Motor neuron (in vitro differentiated cells): Measurements from ENCODE around the gene SPDYE6. TPM values are rescaled to one million over a fixed set of nuclear protein-coding genes. Genes with fewer than 3 reads are reported as not detected.
"Not testable (repeated sequence)": the region's sequence is repeated elsewhere in the genome, so short reads cannot be mapped to it uniquely, and the experiment has no call there.

Source experiments
- ATAC-seq, 8 experiments: fragments of 200-7000 bp; cut with Tn5 transposase; replicated peaks in 6 of 8; 2 replicates each; pipeline ENCODE4 v1.8.0; 2021; ENCODE audit warnings: mild to moderate bottlenecking in 8 of 8, moderate library complexity in 8 of 8
- H3K27ac ChIP-seq, 2 donors: fragments of 250-450 bp; sonication (Bioruptor Pico); 2 replicates each; pipeline ENCODE4 v1.9.0; 2021; ENCODE audit warnings: antibody characterized with exemption in 2 of 2, mild to moderate bottlenecking in 2 of 2, moderate library complexity in 1 of 2
- H3K4me1 ChIP-seq, 2 donors: fragments of 250-450 bp; sonication (Bioruptor Pico); replicated peaks in 1 of 2; 2 replicates each; pipeline ENCODE4 v1.6.1; 2021; ENCODE audit warnings: antibody characterized with exemption in 2 of 2, mild to moderate bottlenecking in 2 of 2, moderate library complexity in 1 of 2
- H3K4me3 ChIP-seq, 5 donors: fragments of 250-450 bp; sonication (Bioruptor Pico); 2 replicates each; pipeline ENCODE4 v1.9.0; 2021; ENCODE audit warnings: antibody characterized with exemption in 5 of 5, mild to moderate bottlenecking in 5 of 5, moderate library complexity in 4 of 5
- WGBS, 10 experiments: fragments of 450-650 bp; shearing (Covaris generic); methylation state at CpG; one replicate each; pipeline ENCODE4 v1.0.0; 2022; 5-methylcytosine and 5-hydroxymethylcytosine counted together
- in situ Hi-C, 9 experiments: fragments of 400-800 bp; cut with MboI; loops; one replicate each; pipeline ENCODE4 v1.15.0; 2021; ENCODE audit warnings: low sequenced_read_pairs in 9 of 9, low pct_unique_long_range_greater_than_20kb in 2 of 9; ENCODE audit not compliant: unreplicated experiment in 9 of 9
- total RNA-seq, 8 experiments: library from RNA; unstranded; fragments of 300-600 nt; gene quantifications; 2 replicates each; pipeline versions ENCODE4 v1.2.3 to v1.2.4, GENCODE V29; 2022

Gene SPDYE6
- total RNA-seq, 8 experiments from 2014 or later = 0.11 to 10.0 (median 0.40) TPM

DNA sequence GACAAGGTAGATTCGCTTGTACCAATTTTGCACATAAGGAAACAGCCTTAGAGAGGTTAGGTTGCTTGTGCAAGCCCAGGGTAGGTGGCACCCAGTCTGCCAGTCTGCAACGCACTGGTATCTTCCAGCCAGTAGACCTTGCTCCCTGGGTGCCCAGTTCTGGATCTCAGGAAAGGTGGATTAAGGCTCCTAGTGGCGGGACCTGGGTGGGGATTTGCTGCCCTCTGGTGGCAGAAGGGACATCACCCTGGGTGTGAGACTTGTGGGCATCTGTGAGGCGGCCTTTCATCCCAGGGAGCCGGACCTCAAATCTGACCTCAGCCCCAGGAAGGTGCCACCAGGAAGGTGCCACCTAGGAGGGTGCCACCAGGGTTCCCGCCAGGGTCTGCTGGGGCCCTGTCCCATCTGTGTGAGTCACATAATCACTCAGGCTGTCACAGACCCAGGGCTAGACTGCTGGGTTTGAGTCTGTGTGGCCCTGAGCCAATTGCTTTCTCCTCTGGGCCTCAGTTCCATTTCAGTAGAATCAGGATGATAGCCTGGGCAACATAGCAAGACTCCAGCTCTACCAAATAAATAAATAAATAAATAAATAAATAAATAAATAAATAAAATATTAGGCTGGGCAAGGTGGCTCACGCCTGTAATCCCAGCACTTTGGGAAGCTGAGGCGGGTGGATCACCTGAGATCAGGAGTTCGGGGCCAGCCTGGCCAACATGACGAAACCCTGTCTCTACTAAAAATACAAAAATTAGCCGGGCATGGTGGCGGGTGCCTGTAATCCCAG is 34.6 kb upstream of the SPDYE6 start:
- Histone ChIP-seq H3K27ac (no peak overlapping the region), H3K4me1 (no peaks in the 10 kb centered on the region), H3K4me3 (no peak overlapping the region)
- in situ Hi-C loops = loop anchor here in 4 of 9 experiments (10.0 to 25.0 kb wide), 2 partner anchors 104 to 106 kb away; partner anchors contain the start of gene SH2B2 (in 4 of the 4)
- 67 to 100% (median 83%) methylated on average over 1 to 3 of the region's 12 CpGs; no CpG with 5 or more reads in 3 of the 10 experiments for WGBS, 10 experiments
- peak; percentile 58 to 96 (median 70) for ATAC-seq

DNA sequence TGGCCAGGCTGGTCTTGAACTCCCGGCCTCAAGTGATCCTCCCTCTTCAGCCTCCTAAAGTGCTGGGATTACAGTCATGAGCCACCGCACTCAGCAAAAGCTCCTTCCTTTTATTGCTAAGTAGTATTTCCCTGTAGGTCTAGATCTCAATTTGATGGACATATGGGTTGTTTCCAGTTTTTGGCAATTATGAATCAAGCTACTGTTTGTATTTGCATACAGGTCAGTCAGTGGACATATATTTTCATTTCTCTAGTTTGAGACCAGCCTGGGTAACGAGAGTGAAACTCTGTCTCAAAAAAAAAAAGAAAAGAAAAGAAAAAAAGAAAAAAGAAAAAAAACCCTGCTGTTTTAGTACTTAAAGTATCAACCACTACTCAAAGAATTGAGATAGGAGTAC is 33.6 kb upstream of the SPDYE6 start:
- Histone ChIP-seq H3K27ac (no peak overlapping the region), H3K4me1 (no peaks in the 10 kb centered on the region), H3K4me3 (no peak overlapping the region)
- no peak for ATAC-seq
- in situ Hi-C loops = loop anchor here in 5 of 9 experiments (10.0 to 25.0 kb wide), 2 partner anchors 103 to 105 kb away; partner anchors contain the start of gene SH2B2 (in 5 of the 5)
- WGBS, 10 experiments = 0 to 100% (median 92%) methylated on average over 1 to 3 of the region's 3 CpGs

DNA sequence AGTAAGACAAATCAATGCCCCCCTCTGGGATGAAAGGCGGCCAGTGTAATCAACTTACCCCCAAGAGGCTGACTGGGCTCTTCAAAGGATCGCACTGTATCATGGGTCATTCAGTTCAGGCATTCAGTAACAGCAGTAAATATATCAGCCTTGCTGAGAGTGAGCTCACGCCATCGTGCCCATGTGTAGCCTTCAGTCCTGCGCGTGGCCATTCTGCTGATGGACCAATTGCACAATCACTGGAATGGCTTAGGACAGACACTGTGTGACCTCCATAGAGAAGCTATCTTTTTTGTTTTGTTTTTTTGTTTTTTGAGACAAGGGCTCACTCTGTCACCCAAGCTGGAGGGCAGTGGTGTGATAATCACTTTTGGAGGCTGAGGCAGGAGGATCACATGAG is 30.8 kb upstream of the SPDYE6 start:
- in situ Hi-C loops = loop anchor here in 4 of 9 experiments (10.0 to 25.0 kb wide), 2 partner anchors 100 to 102 kb away; partner anchors contain the start of gene SH2B2 (in 4 of the 4)
- Histone ChIP-seq H3K4me3 (no peak overlapping the region), H3K4me1 (no peaks in the 10 kb centered on the region), H3K27ac (no peak overlapping the region)
- 82 to 100% (median 95%) methylated on average over 1 to 5 of the region's 6 CpGs; no CpG with 5 or more reads in 4 of the 10 experiments for WGBS, 10 experiments
- ATAC-seq = peak in 1 of 8 experiments; percentile 10

DNA sequence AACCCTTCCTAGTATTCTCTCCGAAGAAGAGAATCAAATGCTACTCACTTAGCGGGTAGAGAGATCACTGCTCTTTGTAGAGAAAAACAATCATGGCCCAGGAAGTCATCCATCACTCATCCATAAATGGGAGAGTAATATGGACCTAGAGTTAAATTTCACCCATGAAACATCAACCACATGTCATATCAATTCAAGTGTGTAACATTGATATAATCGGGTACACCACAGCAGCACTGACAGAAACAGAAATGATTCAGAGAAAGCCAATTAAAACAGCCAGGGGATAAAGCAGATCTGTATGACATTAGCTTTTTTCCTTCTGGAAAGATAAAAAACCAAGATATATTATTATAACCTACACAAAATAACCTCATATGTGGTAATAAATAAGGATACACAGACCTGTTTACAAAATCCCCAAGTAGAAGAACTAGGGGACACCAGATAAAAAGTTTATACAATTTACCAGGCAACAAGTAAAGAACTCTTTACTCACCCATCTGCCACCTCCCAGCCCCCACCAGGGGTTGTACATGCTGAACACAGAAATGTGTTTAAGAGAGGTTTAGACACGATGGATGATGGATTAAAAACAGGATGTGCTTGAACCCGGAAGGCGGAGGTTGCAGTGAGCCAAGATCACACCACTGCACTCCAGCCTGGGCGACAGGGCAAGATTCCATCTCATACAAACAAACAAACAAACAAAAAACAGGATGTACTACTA is 25.6 kb upstream of the SPDYE6 start:
- not testable (repeated sequence) for ATAC-seq, H3K27ac ChIP-seq, H3K4me3 ChIP-seq, H3K4me1 ChIP-seq
- 40 to 100% (median 83%) methylated on average over 1 to 2 of the region's 7 CpGs; no CpG with 5 or more reads in 3 of the 10 experiments for WGBS, 10 experiments
- in situ Hi-C loops = loop anchor here in 4 of 9 experiments (10.0 to 25.0 kb wide), 2 partner anchors 95 to 97 kb away; partner anchors contain the start of gene SH2B2 (in 4 of the 4)

DNA sequence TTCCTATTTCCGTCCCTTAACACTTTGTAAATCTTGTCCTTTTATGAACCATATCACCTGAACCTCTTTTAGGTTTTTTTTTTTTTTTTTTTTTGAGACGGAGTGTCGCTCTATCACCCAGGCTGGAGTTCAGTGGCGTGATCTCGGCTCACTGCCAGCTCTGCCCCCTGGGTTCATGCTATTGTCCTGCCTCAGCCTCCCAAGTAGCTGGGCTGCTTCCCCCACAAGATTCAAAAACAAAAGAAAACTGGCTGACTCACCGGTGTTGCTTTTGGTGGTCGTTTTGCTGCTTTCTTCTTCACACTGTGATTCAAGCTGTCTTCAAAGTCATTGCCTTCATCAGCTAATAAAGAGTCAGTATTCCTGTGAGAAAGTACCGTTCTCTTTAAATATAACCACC is 24.6 kb upstream of the SPDYE6 start:
- 48 to 89% (median 76%) methylated on average over 5 to 8 of the region's 8 CpGs for WGBS, 10 experiments
- in situ Hi-C loops = loop anchor here in 4 of 9 experiments (10.0 to 25.0 kb wide), 2 partner anchors 94 to 96 kb away; partner anchors contain the start of gene SH2B2 (in 4 of the 4)
- not testable (repeated sequence) for H3K4me3 ChIP-seq, H3K27ac ChIP-seq, ATAC-seq, H3K4me1 ChIP-seq

DNA sequence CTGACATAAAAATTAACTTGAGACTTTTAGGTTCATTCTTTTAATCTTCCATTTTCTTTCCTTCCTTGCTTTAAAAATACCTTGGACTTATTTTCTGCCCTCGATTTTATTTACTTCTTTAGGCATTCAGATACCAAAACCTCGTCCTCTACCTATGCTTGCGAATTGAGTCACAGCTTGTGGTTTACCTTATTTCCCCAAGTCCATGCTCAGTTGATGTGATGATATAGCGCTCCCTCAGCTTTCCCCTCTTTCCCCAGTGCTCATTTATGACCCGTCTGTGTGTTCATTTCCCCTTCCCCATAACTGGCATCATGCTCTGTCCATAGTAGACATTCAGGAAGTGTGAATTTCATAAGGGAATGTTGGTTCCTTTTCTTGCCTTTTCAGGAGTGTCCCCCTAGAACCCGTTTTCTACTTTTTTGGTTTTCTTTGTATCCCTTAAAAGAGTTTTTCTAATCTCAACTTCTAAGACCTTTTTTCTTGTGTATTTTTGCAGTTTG is 20.8 kb upstream of the SPDYE6 start:
- WGBS, 10 experiments = 79 to 100% (median 92%) methylated on average over 2 to 6 of the region's 6 CpGs; no CpG with 5 or more reads in 2 of the 10 experiments
- no peak for ATAC-seq
- Histone ChIP-seq H3K4me1 (no peaks in the 10 kb centered on the region), H3K4me3 (no peak overlapping the region), H3K27ac (no peak overlapping the region)
- in situ Hi-C loops = loop anchor here in 3 of 9 experiments (25.0 kb wide), 1 partner anchor 90 kb away; the partner anchor contains the start of gene SH2B2 (in 3 of the 3)

DNA sequence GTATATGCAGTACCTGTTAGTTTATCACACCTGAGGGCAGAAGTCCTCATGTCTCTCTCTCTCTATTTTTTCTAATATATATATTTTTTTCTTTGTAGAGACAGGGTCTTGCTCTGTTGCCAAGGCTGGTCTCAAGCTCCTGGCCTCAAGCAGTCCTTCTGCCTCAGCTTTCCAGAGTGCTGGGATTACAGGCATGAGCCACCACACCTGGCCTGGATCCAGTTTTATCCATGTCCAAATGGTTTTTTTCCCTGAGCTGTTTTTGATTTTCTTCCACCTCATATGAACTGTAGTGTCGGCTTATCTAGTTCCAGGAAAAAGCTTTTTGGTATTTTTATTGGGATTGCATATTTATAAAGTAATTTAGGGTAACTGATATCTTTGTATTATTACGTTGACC is 16.6 kb upstream of the SPDYE6 start:
- 20 to 100% (median 80%) methylated on average over 1 to 2 of the region's 2 CpGs; no CpG with 5 or more reads in 5 of the 10 experiments for WGBS, 10 experiments
- in situ Hi-C loops, H3K27ac ChIP-seq, H3K4me3 ChIP-seq, H3K4me1 ChIP-seq, ATAC-seq: not testable (repeated sequence)

DNA sequence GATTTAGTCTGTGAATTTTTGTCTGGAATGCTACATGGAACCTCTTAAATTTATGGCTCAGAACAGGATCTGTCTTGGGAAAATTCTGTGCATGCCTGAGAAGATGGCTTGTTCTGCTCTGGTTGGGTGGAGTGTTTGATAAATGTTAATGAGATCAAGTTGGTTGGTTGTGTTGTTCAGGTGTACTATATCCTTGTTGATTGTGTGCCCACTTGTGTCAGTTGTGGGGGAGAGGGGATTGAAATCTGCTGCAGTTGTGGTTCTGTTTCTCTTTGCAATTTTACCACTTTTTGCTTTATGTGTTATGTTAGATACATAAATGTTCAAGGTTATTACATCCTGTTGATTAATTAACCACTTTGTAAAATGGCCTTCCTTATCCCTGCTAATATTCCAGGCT is 13.8 kb upstream of the SPDYE6 start:
- H3K27ac ChIP-seq, in situ Hi-C loops, H3K4me1 ChIP-seq, ATAC-seq, H3K4me3 ChIP-seq: not testable (repeated sequence)

DNA sequence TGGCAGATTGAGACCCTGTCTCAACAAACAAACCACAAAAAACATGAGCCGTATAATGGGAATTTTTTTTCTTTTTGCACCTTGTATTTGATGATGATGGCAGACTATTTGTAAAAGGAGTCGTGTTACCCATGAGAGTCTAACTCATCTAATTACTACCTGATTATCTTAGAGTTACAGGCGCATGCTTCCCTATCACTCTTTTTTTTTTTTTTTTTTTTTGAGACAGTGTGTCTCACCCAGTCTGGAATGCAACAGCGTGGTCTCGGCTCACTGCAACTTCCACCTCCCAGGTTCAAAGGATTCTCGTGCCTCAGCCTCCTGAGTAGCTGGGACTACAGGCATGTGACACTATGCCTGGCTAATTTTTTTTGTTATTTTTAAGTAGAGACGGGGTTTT is 9.1 kb upstream of the SPDYE6 start:
- in situ Hi-C loops, ATAC-seq, H3K4me1 ChIP-seq, H3K27ac ChIP-seq: not testable (repeated sequence)
- peak overlapping the region in 1 of 5 donors; percentile 20 for H3K4me3 ChIP-seq
- no CpG with 5 or more reads among the region's 7 CpGs for WGBS, 10 experiments

DNA sequence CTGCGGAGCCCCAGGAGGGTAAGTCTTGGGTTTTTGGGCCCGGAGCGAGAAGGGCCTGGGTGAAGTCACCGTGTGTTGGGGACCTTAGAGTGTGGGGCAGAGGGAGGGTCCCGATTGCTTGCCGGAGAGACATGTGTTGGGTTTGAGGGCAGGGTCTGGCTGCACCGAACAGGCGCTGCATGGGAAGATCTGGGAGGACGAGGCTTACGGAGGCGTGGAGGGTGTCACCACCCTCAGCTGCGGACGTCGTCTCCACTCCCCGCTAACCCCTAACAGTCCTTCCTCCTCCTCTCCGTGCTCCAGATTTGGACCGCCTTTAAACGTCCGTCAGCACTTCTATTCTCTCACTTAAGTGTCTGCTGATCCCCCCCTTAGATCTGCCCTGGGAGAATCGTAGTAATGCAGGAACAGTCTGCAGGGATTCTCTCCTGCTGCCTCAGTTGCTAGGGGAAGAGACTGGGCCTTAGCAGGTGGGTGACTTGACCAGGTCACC is 8.2 kb upstream of the SPDYE6 start:
- H3K4me3 ChIP-seq = peak overlapping the region; percentile 64 to 96 (median 75)
- no CpG with 5 or more reads among the region's 20 CpGs for whole genome bisulfite sequencing, 10 experiments
- ATAC-seq, H3K4me1 ChIP-seq, in situ Hi-C loops: not testable (repeated sequence)
- H3K27ac ChIP-seq = peak overlapping the region; percentile 88 to 93

DNA sequence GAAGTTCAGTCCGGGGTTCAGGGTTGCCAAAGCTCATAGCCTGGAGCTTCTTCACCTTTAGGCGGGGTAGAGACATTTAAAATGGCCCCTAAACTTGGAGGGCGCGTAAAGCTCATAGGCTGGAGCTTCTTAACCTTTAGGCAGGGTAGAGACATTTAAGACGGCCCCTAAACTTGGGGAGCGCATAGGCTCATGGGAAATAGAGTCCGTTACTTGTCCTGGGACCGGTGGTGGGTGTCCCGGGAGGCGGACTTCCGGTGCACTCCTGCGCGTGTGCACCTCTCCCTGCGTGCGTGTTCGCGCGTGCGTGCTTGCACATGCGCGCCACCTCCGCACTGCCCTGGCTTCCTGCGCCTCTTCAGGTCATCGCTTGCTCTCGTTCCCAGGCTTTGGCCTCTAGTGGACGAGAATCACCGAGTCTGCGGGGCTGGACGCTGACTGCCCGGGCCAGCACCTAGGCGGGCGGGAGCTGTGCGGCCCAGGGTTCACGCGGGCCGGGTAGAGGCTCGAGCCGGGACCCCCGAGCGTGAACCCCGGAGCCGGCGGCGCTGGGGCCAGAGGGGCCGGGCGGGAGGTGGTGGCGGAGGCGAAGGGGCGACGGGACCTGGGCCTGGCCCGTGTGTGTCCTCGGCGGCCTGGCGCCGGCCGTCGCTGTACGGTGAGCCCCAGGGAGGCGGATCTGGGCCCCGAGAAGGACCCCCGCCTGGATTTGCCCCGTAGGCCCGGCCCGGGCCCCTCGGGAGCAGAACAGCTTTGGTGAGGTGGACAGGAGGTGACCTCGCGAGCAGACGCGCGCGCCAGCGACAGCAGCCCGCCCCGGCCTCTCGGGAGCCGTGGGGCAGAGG is 7.5 kb upstream of the SPDYE6 start:
- Histone ChIP-seq H3K27ac (peak overlapping the region; percentile 88 to 93), H3K4me3 (peak overlapping the region; percentile 64 to 96 (median 75))
- peak; percentile 98 to 99 (median 99) for ATAC-seq
- H3K4me1 ChIP-seq, in situ Hi-C loops: not testable (repeated sequence)
- WGBS, 10 experiments = 0 to 10% methylated on average over 2 to 4 of the region's 76 CpGs; no CpG with 5 or more reads in 8 of the 10 experiments

DNA sequence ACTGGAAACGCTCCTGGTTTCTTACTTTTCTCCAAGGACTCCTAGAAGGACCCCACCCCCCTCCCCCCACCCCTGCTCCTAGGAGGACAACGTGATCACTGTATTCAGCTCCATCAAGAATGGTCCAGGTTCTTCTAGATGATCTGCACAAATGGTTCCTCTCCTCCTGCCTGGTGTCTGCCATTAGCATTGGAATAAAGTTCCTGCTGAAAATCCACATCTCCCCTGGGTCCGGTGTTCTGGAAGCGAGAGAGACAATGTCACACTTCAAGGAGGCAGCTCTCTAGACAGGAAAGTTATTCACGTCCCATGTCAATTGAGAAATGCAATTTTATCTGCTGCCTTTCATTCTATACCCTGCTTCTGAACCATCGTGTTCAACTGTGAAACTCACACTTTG is 9.3 kb downstream of the SPDYE6 start:
- in situ Hi-C loops = not testable (repeated sequence)

More for the DNA sequence above, 9.3 kb downstream of the SPDYE6 start:
- not testable (repeated sequence) for H3K27ac ChIP-seq, H3K4me3 ChIP-seq, ATAC-seq, H3K4me1 ChIP-seq
- no CpG with 5 or more reads among the region's 6 CpGs for WGBS, 10 experiments
